Measurements from ENCODE around the gene PIK3AP1.

Gene PIK3AP1

GRCh38 chr10:96639899-96640298, 80.4 kb downstream of the PIK3AP1 start:
- peak; percentile 11 for DNase-seq

- no peak for DNase-seq
Observed at GRCh38 chr10:96638696-96639095, 81.6 kb downstream of the PIK3AP1 start.

- no peak for DNase-seq
Observed at GRCh38 chr10:96638120-96638519, 82.2 kb downstream of the PIK3AP1 start.

GRCh38 chr10:96637709-96638108, 82.6 kb downstream of the PIK3AP1 start:
- no peak for DNase-seq

DNA sequence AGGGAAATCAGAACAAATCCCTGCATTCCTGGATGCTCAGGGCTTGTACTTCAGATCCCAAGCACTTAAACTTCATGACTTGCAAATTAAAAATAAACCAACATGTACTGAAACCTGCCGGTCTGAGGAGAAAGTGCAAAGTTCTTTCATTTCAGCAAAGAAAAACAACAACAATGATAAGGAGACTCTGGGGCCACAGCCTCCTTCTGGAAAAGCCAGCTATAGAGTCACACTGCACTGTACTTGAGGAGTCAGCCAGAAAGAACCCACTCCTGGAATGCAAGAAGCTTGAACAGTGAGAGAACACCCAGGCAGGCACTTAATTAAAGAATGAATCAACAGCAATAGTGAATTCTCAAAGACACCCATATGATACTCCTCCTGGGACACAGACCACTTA, 83.8 kb downstream of the PIK3AP1 start:
- DNase-seq = no peak

DNA sequence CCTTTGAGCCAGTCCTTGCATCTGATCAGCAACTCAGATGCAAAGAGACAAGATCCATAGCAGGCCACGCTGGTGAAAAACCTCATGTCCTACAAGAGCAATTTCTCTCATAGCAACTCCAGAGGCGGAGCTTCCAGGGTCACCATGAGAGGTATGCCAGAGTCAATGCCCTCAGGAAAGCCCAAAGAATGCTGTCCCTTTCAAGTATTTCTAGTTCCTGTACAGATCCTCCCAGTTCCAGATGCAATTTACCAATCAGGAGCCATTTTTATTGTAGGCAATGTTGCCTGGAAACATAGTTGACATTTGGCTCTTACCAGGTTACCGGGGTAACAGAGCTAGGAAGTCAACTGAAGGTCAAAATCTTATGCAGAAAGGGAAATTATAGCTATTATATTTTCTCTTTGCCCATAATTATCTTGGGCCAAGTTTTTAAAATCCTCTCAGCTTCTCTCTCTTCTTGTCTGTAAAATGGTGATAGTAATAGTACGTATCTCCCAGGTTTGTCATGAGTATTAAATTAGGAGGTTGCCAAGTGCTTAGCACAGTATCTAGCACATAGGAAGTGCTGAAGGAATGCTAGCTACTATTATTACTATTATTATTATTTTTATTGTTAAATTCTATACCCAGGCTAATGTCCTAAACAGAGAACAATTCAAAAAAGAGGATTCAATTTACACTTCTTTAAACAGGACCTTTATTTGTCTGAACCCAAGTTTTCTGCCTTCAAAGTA, 87.2 kb downstream of the PIK3AP1 start:
- peak; percentile 79 for DNase-seq

DNA sequence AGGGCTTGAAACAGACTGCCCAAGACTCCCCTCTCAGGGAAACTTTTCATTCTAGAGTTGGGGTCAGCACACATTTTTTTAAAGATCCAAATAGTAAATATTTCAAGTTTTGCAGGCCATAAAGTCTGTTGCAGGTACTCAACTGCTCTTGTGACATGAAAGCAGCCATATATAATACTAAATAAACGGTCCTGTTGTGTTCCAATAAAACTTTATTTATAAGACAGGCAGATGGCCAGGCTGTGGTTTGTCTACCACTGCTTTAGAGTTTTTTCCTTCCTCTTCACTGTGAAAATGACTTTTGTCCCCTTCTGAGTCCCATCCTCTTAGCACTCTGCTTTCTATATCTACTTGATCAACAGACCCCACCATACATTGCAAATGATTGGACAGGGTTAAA, 93.0 kb downstream of the PIK3AP1 start:
- DNase-seq = no peak

DNA sequence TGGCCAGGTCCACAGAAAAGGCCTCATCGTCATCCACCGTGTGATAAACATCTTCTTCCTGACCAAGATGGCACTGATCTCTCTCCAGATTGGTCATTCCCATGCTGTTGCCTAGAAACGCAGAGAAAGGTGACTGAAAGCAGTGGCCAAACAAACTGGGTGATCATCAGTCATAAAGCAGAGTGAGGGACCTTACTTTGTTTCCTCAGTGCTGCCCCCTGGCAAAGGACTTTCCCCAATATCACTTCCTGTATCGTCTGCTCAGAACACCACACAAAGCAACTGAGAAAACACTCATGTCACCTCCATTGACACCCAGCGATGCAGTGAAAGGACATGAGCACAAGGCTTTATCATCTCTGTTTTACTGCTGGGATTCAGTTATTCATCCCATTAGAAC, 93.5 kb downstream of the PIK3AP1 start:
- DNase-seq = no peak

- DNase-seq = no peak
Observed at GRCh38 chr10:96625173-96625572, 95.1 kb downstream of the PIK3AP1 start.

GRCh38 chr10:96622013-96622787, 98.1 kb downstream of the PIK3AP1 start:
- no peak for DNase-seq

GRCh38 chr10:96619796-96620773, 100.2 kb downstream of the PIK3AP1 start:
- DNase-seq = peak; percentile 22

GRCh38 chr10:96619120-96619519, 101.2 kb downstream of the PIK3AP1 start:
- DNase-seq = no peak

DNA sequence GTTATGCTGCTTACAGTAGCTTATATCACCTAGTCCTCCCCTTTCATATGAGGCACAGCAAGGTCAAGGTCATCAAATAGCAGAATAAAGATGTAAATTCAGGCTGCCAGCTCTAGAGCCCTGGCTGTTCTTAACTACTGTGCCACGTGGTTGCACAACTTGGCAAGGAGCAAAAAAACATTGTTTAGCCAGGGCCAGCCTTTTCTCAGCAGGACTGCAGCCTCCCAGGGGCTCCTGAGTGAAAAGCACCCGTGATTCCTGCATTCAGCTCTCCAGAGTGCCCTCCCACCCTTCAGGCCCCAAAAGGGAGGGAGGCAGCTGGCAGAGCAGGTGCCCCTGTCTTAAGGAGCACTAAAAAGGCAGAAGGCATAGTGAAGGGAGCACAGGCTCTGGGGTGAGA, 101.7 kb downstream of the PIK3AP1 start:
- DNase-seq = peak; percentile 7

GRCh38 chr10:96616961-96617360, 103.4 kb downstream of the PIK3AP1 start:
- no peak for DNase-seq

- no peak for DNase-seq
Observed at GRCh38 chr10:96614515-96614914, 105.8 kb downstream of the PIK3AP1 start.

DNA sequence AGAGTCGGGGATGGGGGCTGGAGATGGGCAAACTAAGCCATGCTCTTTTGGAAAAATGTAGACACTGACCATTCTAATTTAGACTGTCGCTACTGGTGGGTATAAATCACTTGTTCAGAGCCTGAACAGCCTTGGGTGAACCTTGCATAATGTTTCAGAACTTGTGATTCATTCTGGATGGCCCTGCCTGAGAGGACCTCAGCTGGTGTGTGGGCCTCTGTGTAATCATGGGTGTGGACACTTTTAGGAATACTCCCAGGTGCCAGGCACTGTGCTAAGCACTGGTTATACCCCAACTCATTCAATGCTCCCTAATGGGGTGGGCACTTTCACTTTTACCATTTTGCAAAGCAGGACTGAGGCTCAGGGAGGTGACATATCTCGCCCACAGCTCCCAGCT, 106.7 kb downstream of the PIK3AP1 start:
- DNase-seq = no peak

GRCh38 chr10:96612055-96612830, 108.1 kb downstream of the PIK3AP1 start:
- no peak for DNase-seq

DNA sequence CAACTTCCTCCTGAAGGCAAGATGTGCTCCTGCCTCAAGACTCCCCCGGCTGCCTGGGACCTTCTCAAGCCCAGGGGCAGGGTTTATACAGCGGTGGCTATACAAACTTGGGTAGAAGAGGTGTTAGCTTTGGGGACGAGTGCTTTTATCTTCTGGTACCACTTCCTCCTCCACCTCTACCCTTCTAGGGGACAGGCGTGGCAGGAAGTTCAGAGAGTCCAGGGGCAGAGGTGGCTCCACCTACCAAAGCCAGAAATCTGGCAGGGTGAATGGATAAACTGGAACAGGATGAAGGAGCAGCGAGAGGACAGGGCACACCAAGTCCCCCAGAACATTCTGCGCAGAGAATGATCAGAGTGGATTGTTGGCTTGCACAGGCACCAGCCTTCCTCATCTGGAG, 109.5 kb downstream of the PIK3AP1 start:
- no peak for DNase-seq

- no peak for DNase-seq
Observed at GRCh38 chr10:96609510-96609909, 110.8 kb downstream of the PIK3AP1 start.

GRCh38 chr10:96608805-96609204, 111.5 kb downstream of the PIK3AP1 start:
- DNase-seq = no peak

DNA sequence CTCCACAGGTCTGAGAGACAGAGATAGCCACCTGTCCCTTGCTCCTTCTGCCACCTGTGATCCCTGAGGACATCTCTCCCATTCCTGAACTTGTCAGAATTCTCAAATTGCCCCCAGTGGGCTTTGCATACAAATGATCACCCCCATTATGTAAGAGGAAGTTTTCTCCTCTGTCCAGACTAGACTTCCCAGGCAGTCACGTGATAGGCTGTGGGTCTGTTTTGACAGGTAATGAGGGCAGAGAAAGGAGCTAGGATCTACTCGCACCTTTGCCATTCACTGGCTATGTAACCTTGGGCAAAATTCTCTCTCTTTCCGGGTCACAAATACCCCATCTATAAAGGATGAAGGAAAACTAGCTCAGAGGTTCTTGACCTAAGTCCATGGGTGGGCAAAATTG, 112.1 kb downstream of the PIK3AP1 start:
- no peak for DNase-seq

GRCh38 chr10:96606946-96607345, 113.4 kb downstream of the PIK3AP1 start:
- DNase-seq = no peak
